Esophagus squamous epithelium (tissue), 4 donors: ENCODE data around the gene RETREG1.

Source experiments
- CTCF ChIP-seq, 6 experiments: fragments of 450-650 bp in 4 of 6; fragments of 200-600 bp in 2 of 6; sonication (generic) in 2 of 6; IDR thresholded peaks; one replicate each; pipeline ENCODE4 v1.5.1; 2016 to 2019; ENCODE audit warnings: antibody characterized with exemption in 6 of 6, mild to moderate bottlenecking in 4 of 6, moderate library complexity in 4 of 6
- POLR2A ChIP-seq, 4 donors: fragments of 450-650 bp; IDR thresholded peaks; one replicate each; pipeline ENCODE4 v1.6.1; 2017; ENCODE audit warnings: antibody characterized with exemption in 4 of 4, mild to moderate bottlenecking in 4 of 4, moderate library complexity in 3 of 4

- TF ChIP-seq POLR2A (IDR thresholded peaks at IDR 0.05) (no peak), CTCF (IDR thresholded peaks at IDR 0.05) (no peak)
Observed at GRCh38 chr5:16644301-16644889, 27.6 kb upstream of the RETREG1 start.
